ENCODE data around the gene KCTD10.

Gene KCTD10

DNA sequence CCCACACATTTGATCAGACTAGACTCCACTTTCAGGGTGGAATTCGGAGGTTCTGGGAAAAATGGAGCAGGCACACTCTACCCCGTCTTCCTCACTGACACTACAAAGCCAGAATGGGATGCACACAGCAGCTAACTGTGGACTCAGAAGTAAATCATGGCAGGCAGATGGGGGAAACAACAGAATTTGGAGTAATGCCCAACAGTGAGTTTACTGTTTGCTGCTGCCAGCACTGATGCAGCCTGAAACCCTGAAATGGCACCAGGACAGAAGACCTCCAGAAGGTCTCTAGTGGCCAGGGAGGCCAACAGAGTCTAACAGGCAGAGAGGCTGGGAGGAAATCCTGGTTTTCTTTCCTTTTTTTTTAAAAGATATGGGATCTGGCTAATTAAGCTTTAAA is 24.6 kb downstream of the KCTD10 start:
- Histone ChIP-seq H3K27me3 (ENCODE audit: low read depth, low read length) (no peaks in the 10 kb centered on the region), H3K27ac (ENCODE audit: low read length) (no peak overlapping the region), H3K9me3 (ENCODE audit: insufficient read depth, low read length) (no peaks in the 10 kb centered on the region), H3K4me1 (ENCODE audit: low read length) (no peaks in the 10 kb centered on the region), H3K9ac (ENCODE audit: low read length) (no peak overlapping the region), H3K4me3 (ENCODE audit: low read length) (no peak overlapping the region), H2AFZ (ENCODE audit: low read depth, low read length) (no peak overlapping the region), H3K79me2 (ENCODE audit: low read length) (no peaks in the 10 kb centered on the region), H3K4me2 (ENCODE audit: low read length) (no peak overlapping the region), H4K20me1 (ENCODE audit: insufficient read depth, low read length) (no peaks in the 10 kb centered on the region), H3K36me3 (replicated peaks; ENCODE audit: low read depth, low read length) (peaks cover 40% of the 10 kb centered on the region)
- TF ChIP-seq, protein P1, sequence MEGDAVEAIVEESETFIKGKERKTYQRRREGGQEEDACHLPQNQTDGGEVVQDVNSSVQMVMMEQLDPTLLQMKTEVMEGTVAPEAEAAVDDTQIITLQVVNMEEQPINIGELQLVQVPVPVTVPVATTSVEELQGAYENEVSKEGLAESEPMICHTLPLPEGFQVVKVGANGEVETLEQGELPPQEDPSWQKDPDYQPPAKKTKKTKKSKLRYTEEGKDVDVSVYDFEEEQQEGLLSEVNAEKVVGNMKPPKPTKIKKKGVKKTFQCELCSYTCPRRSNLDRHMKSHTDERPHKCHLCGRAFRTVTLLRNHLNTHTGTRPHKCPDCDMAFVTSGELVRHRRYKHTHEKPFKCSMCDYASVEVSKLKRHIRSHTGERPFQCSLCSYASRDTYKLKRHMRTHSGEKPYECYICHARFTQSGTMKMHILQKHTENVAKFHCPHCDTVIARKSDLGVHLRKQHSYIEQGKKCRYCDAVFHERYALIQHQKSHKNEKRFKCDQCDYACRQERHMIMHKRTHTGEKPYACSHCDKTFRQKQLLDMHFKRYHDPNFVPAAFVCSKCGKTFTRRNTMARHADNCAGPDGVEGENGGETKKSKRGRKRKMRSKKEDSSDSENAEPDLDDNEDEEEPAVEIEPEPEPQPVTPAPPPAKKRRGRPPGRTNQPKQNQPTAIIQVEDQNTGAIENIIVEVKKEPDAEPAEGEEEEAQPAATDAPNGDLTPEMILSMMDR (IDR thresholded peaks at IDR 0.05; ENCODE audit: low read depth, low read length): no peak
- TF ChIP-seq EZH2phosphoT487 (IDR thresholded peaks at IDR 0.05; ENCODE audit: low read depth): no peak

- Histone ChIP-seq H3K9me3 (ENCODE audit: insufficient read depth, low read length) (no peaks in the 10 kb centered on the region), H3K4me2 (ENCODE audit: low read length) (no peak overlapping the region), H3K36me3 (replicated peaks; ENCODE audit: low read depth, low read length) (peaks cover 29% of the 10 kb centered on the region), H3K9ac (ENCODE audit: low read length) (no peak overlapping the region), H2AFZ (ENCODE audit: low read depth, low read length) (no peak overlapping the region), H3K27ac (ENCODE audit: low read length) (no peak overlapping the region), H4K20me1 (ENCODE audit: insufficient read depth, low read length) (no peaks in the 10 kb centered on the region), H3K4me3 (ENCODE audit: low read length) (no peak overlapping the region), H3K4me1 (ENCODE audit: low read length) (no peaks in the 10 kb centered on the region), H3K79me2 (ENCODE audit: low read length) (no peaks in the 10 kb centered on the region), H3K27me3 (ENCODE audit: low read depth, low read length) (no peaks in the 10 kb centered on the region)
- TF ChIP-seq, protein P1 (IDR thresholded peaks at IDR 0.05; ENCODE audit: low read depth, low read length): no peak
- TF ChIP-seq EZH2phosphoT487 (IDR thresholded peaks at IDR 0.05; ENCODE audit: low read depth): no peak
Measured at GRCh38 chr12:109451400-109451799, 25.7 kb downstream of the KCTD10 start.

DNA sequence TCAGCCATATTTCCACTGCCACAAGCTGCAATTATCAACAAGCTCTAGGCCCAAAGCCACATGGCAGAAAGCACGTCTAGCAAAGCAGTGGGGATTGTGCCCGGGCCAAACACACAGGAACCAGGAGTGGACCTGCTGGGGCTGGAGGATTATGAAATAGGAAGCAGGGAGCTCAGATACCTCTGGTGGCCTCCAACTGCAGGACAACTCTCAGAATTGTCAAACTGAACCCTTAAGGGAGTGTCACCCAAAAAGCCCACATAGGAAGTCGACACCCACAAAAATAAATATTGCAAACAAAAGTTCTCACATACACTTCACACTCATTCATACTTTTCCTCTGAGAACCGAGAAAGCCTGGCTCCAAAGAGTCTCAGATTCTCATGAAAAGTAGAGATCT is 26.1 kb downstream of the KCTD10 start:
- TF ChIP-seq, protein P1 (IDR thresholded peaks at IDR 0.05; ENCODE audit: low read depth, low read length): no peak
- no peak for TF ChIP-seq EZH2phosphoT487 (IDR thresholded peaks at IDR 0.05; ENCODE audit: low read depth)
- H3K4me3 ChIP-seq (ENCODE audit: low read length): no peak overlapping the region
- no peaks in the 10 kb centered on the region for H3K79me2 ChIP-seq (ENCODE audit: low read length)
- no peak overlapping the region for H3K9ac ChIP-seq (ENCODE audit: low read length)
- no peak overlapping the region for H3K4me2 ChIP-seq (ENCODE audit: low read length)
- no peak overlapping the region for H2AFZ ChIP-seq (ENCODE audit: low read depth, low read length)
- no peak overlapping the region for H3K27ac ChIP-seq (ENCODE audit: low read length)
- no peaks in the 10 kb centered on the region for H3K9me3 ChIP-seq (ENCODE audit: insufficient read depth, low read length)
- H3K4me1 ChIP-seq (ENCODE audit: low read length): no peaks in the 10 kb centered on the region
- peaks cover 27% of the 10 kb centered on the region for H3K36me3 ChIP-seq (replicated peaks; ENCODE audit: low read depth, low read length)
- H4K20me1 ChIP-seq (ENCODE audit: insufficient read depth, low read length): no peaks in the 10 kb centered on the region
- H3K27me3 ChIP-seq (ENCODE audit: low read depth, low read length): no peaks in the 10 kb centered on the region

- Histone ChIP-seq H3K36me3 (replicated peaks; ENCODE audit: low read depth, low read length) (peaks cover 20% of the 10 kb centered on the region), H3K4me1 (ENCODE audit: low read length) (no peaks in the 10 kb centered on the region), H3K4me2 (ENCODE audit: low read length) (no peak overlapping the region), H3K79me2 (ENCODE audit: low read length) (no peaks in the 10 kb centered on the region), H3K9me3 (ENCODE audit: insufficient read depth, low read length) (no peaks in the 10 kb centered on the region), H4K20me1 (ENCODE audit: insufficient read depth, low read length) (no peaks in the 10 kb centered on the region), H3K27me3 (ENCODE audit: low read depth, low read length) (no peaks in the 10 kb centered on the region), H3K9ac (ENCODE audit: low read length) (no peak overlapping the region), H3K27ac (ENCODE audit: low read length) (no peak overlapping the region), H2AFZ (ENCODE audit: low read depth, low read length) (no peak overlapping the region), H3K4me3 (ENCODE audit: low read length) (no peak overlapping the region)
- no peak for TF ChIP-seq EZH2phosphoT487 (IDR thresholded peaks at IDR 0.05; ENCODE audit: low read depth)
- TF ChIP-seq, protein P1 (IDR thresholded peaks at IDR 0.05; ENCODE audit: low read depth, low read length): no peak; the same call in 1 of the 2 replicates
Measured at GRCh38 chr12:109449845-109450532, 27.1 kb downstream of the KCTD10 start.

Measured in OCI-LY3 (cell line).